PFSK-1 (cell line): ENCODE results near the gene HJURP.

Experiments used
- POLR2AphosphoS5 ChIP-seq: IDR thresholded peaks from 2 replicates; pipeline ENCODE4 v1.6.1; 2012; ENCODE audit warnings: low read depth, mild to moderate bottlenecking, control low read depth, low read length, moderate library complexity
- SIN3A ChIP-seq: IDR thresholded peaks from 2 replicates; pipeline ENCODE4 v1.6.1; 2012; ENCODE audit warnings: mild to moderate bottlenecking, low read length, moderate library complexity, borderline replicate concordance; ENCODE audit not compliant: insufficient read depth

- TF ChIP-seq POLR2AphosphoS5, result no peak
- no peak for TF ChIP-seq SIN3A
These were observed 21.4 kb downstream of the HJURP start for GRCh38 chr2:233832869-233833311.
